ELR (cell line): ENCODE measurements around the gene MRPL57.
"Not testable (repeated sequence)": the region's sequence is repeated elsewhere in the genome, so short reads cannot be mapped to it uniquely, and the experiment has no call there.

ENCODE experiments used
- DNase-seq: peaks from one replicate; pipeline ENCODE4 v3.0.0-alpha.2; 2015; ENCODE audit warnings: low read depth

MRPL57 gene

DNA sequence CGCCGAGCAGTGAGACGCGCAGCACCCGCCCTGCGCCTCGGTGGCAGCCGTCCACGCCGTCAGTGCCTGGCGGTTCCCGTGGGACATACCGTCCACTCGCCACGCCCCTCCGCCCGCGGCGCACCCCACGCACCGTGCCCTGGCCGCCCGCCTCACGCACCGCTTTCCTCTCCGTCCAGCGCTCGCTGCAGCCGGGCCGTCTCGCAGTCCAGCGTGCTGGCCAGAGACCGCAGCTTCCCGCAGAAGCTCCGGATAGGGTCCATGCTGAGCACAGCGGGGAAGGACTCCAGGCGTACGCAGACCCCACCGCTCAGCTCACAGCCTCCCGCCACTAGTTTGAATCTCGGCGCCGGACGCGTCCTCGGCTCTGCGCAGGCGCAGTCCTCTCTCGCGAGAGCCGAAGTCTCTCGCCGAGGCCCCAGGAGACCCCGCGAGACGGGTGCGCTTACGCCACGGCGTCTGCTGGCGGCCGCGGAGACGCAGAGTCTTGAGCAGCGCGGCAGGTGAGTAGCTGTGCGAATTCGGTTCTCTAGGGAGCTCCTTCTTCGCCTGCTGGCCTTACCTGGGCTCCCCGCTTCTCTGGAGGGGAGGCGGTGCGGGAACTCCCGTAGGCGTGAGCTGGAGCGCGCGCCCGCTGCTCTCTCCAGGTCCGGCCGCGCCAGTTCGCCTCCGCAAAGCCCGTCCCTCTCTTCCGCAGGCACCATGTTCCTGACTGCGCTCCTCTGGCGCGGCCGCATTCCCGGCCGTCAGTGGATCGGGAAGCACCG, at the start of gene MRPL57, which contains the start of gene SKA3:
TSS of gene MRPL57 (plus strand) at position 444 of the 767 bp plus-strand sequence. CDS start at position 703, 259 bp downstream.
TSS of gene SKA3 (minus strand) at position 338 of the 767 bp plus-strand sequence. CDS start at position 263, 75 bp downstream.
- peak; percentile 94 for DNase-seq

DNA sequence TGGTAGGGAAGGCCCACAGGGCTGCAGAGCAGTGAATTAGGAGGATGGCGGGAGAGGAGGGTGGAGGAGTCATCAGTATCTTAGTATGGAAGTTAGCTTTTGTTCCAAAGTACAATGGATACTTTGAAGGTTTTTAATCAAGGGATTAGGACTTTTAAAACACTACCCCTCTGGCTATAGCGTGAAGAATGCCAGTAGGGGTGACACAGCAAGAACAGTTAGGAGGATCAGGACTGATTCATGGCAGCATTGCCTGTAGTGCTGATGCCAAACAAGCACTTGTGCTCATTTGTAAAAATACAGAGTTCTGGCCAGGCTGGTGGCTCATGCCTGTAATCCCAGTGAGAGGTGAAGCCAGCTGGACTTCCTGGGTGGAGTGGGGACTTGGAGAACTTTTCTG, 46.3 kb upstream of the MRPL57 start:
- no peak for DNase-seq

DNA sequence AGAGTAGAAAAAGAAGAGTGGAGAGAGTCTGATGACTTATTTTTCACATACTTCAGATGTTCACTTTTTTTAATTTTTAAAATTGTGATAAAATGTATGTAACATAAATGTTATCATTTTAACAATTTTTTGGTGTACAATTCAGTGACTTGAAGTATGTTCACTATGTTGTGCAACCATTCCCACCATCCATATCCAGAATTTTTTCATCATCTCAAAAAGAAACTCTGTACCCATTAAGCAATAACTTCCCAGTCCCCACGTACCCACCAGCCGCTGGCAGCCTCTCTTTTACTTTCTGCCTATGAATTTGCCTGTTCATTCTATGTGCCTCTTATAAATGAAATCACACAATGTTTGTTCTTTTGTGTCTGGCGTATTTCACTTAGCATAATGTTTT, 43.4 kb upstream of the MRPL57 start:
- no peak for DNase-seq

DNA sequence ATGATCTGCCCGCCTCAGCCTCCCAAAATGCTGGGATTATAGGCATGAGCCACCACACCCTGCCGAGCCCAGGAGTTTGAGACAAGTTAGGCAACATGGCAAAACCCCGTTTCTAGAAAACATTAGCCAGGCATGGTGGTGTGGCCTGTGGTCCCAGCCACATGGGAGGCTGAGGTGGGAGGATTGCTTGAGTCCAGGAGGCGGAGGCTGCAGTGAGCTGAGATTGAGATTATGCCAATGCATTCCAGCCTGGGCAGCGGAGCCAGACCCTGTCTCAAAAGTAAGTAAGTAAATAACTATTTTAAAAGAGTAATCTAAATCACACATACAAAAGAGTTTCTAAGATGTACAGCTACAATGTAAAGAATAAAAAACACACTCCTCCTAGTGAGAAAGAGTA, 42.0 kb upstream of the MRPL57 start:
- DNase-seq: no peak

DNA sequence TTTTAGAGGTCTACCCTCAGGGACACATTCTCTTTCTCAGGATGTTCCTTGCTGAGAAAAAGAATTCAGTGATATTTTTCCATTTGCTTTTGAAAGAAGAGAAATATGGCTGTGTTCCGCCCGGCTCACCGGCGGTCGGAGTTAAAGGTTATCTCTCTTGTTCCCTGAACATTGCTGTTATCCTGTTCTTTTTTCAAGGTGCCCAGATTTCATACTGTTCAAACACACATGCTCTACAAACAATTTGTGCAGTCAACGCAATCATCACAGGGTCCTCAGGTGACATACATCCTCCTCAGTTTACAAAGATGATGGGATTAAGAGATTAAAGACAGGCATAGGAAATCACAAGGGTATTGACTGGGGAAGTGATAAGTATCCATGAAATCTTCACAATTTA, 40.6 kb upstream of the MRPL57 start:
- not testable (repeated sequence) for DNase-seq

DNA sequence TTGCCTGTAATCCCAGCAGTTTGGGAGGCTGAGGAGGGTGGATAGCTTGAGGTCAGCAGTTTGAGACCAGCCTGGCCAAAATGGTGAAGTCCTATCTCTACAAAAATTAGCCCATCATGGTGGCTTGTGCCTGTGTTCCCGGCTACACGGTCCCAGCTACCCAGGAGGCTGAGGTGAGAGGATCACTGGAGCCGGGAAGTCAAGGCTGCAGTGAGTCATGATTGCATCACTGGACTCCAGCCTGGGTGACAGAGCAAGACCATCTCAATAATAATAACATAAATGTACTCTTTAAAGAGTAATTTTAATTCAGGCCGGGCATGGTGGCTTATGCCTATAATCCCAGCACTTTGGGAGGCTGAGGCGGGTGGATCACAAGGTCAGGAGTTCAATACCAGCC, 38.8 kb upstream of the MRPL57 start:
- DNase-seq: peak; percentile 85

DNA sequence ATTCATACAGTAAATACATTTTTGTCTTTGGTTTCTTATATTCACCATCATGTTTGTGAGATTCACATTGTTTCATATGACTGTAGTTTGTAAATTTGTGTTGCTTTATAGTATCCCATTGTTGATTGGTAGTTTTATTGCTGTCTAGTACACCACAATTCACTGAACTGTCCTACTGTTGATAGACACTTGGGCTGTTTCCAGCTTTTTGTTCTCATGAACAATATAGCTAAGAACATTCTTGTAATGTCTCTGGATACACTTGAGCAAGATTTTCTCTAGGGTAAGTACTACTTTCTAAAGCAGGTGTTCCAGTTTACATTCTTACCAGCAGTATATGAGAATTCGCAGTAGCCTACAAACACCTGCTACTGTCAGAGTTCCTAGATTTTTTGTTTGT, 37.9 kb upstream of the MRPL57 start:
- no peak for DNase-seq

DNA sequence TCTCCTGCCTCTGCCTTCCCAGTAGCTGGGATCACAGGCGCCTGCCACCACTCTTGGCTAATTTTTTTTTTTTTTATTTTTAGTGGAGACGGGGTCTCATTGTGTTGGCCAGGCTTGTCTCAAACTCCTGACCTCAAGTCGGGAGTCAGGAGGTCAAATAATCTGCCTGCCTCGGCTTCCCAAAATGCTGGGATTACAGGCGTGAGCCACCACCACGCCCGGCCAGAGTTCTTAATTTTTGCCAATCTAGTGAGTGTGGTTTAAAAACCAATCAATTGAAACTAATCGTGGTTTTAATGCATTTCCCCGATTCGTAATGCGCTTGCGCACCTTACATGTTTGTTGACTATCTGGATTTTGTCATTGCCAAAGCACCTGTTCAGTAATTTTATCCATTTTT, 37.1 kb upstream of the MRPL57 start:
- no peak for DNase-seq

DNA sequence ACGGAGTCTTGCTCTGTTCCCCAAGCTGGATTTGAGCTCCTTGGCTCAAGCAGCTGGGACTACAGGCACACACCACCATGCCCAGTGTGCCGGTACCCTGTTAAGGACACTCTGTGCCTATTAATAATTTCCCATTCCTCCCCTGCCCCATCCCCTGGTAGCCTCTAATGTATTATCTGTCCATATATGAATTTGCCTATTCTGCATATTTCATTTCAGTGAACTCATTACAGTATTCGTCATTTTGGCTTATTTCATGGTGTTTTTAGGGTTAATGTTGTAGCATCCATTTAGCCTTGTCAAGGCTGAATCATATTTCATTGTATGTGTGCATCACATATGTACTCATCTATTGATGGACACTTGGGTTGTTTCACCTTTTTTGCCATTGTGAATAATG, 33.7 kb upstream of the MRPL57 start:
- no peak for DNase-seq

DNA sequence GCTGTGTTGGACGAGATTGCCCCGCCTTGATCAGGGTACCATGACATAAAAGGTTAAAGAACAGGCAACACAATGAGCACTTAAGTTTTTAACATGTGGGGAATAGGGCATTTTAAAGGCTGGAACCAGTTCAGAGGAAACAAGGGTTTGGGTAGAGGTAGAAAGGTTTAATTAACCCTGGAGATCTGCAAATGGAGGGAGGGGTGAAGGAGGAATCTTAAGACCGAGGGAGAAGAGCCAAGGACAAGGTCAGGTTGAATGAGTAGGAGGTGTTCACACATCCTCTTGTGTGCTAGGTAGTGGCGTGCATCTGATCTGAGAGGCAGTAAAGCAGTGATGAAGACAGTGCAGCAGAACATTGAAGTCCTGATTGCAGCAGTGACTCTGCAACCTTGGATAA, 28.6 kb upstream of the MRPL57 start:
- no peak for DNase-seq

DNA sequence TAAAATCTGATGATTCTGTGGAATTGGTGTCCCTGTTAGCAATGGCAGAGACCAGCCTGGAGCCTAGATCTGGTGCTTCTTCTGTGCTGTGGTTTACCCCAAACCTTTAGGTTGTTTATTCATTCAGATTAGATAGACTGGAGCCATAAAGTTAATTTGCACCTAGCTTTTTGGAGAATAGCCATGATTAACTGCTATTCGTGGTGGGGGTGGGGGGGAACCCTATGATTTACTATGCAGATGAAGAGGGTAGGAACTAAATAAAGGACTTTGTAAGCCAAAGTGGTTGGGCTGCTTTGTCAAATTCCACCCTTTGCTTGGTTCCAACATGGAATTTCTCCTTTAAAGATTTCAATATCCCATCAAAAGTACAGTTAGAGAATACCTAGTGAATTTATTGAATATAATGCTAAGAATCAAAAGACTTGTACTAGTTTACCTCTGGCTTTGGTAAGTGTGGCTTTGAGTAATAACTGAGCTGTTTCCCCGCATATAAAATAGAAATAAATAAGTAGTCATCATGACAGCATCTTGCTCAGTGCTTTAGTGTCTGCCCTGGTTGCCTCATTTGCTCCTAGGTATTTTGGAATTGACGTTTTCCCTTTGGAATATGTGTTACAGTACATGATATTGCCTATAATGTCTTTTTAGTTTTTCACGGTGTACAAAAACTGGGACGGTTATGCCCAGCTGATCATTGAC, 27.8 kb upstream of the MRPL57 start:
- DNase-seq: no peak

DNA sequence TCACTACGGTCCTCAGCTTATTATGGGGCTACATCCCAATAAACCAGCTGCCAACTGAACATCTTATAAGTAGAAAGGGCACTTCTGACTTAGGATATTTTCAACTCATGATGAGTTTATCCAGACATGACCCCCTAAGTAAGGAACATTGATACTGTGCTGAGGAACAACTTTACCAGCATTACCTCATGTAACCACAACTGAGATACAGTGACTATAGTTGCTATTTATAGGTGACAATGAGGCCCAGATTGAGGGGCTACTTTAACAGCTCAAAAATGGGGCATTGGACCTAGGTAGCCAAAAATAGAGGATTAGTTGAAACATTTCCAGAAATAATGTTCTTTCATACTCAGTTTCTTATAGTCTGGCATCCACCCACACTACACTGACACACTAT, 26.9 kb upstream of the MRPL57 start:
- no peak for DNase-seq

DNA sequence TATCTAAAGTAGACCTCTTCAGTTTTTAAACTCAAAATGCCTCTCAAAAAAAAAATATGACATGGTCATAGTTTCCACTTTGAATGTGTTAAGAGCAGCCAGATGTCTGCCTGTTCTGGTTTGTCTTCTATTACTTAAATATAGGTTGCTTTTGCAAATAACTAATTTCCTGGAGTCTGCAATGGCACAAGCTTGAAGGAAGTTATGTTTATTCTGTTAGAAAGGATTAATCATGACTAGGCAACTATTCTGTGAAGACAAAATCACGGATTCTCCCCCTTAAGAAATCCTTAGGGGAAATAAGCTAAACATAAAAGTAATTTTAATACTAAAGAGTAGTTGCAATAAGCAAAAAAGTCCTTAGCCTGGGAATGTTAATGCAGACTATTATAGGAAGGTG, 26.4 kb upstream of the MRPL57 start:
- no peak for DNase-seq

DNA sequence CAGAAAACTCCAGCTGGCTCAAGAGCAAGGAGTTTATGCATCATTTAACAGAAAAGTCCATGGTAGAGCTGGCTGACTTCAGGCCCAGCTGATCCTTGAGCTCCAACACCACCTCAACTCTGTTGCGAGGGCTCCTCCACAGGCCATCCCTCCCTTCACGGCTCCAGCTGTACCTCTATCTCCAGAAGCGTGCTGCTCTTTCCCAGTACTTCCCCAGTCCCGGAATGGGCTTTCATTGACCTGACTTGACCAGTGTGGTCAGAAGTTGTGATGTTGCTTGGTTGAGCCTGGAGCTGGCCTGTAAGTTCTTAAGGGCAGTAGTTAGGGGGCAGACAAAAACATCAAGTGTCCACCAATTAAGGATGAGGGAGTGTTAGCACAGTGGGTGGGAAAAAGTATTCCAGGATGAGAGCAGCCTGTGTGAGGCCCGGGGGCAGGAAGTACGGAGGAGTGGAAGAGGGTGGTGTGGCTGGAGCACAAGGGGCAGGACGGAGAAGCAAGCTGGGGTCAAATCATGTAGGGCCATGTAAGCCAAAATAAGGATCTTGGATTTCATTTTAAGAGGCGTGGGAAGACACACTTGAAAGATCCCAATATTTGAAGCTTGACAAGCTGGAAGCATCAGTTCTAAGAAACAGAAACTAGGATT, 24.1 kb upstream of the MRPL57 start:
- DNase-seq: no peak

DNA sequence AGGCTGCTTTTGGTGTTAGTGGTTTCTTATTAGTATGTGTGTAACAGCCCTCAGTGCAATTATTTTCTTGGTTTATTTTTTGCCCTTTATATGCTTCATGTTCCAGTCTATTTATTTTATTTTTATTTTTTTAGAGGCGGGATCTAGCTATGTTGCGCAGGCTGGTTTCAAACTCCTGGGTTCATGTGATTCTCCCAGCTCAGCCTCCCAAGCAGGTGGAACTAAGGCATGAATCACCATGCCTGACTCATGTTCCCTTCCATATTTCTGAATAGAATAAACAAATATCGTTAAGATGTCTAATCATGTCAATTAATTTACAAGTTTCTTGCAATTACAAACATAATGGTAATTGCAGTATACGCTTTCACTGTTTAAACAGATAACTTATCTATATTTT, 11.8 kb upstream of the MRPL57 start:
- peak; percentile 58 for DNase-seq

DNA sequence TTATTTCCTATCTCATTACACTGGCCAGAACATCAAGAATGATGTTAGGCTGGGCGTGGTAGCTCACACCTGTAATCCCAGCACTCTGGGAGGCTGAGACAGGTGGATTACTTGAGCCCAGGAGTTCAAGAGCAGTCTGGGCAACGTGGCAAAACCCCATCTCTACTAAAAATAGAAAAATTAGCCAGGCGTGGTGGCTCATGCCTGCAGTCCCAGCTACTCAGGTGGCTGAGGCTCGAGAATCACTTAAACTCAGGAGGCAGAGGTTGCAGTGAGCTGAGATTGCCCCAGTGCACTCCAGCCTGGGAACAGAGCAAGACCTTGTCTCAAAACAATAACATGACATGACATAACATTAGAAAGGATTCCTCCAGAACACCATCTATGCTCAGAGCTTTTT, 10.9 kb upstream of the MRPL57 start:
- not testable (repeated sequence) for DNase-seq

DNA sequence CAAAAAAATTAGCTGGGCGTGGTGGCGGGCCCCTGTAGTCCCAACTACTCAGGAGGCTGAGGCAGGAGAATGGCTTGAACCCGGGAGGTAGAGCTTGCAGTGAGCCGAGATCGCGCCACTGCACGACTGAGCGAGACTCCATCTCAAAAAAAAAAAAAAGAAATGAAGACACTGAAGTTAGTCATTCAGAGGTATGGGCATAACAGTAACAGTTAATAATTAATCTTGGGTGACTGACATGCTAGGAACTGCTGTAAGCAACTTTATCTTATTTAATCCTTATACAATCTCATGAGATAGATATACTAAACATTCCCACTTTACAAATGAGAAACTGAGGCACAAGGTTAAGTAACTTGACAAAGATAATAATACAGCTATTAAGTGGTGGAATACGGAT, 5.0 kb upstream of the MRPL57 start:
- DNase-seq: no peak

DNA sequence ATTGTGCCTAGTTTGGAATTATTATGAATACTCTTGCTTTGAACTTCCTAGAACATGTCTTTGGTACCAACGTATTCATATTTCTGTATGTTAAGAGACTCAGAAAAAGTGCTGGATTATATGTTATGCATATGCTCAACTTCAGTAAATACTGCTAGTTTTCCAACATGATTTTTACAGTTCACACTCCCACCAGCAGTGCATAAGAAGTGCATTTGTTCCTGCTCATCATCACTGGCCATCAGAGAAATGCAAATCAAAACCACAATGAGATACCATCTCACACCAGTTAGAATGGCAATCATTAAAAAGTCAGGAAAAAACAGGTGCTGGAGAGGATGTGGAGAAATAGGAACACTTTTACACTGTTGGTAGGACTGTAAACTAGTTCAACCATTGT, 2.7 kb upstream of the MRPL57 start:
- DNase-seq: not testable (repeated sequence)

DNA sequence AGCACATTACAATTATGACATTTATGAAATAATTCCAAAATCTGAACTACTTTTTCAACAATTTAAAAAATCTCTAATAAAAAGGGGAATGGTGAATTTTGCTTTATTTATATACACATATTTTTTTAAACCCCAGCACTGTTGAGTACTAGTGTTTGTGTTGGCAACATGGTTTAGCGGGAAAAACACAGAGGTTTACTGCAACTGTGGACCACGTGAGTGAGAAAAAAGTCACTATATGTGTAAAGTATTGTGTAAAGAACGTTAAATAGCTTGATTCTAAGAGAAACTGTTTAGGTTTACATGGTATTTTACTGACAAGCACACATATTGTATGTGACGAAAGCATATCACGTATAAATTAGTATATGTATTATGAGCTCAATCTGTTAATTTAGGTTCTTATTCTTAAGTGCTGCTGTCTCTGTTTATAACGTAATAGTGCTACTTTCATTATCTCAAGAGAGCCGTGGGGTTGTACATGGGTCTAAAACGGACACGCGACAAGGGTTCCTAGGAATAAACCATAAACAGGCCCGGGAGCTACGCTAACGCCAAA, 723 bp upstream of the MRPL57 start:
- DNase-seq: peak; percentile 69

DNA sequence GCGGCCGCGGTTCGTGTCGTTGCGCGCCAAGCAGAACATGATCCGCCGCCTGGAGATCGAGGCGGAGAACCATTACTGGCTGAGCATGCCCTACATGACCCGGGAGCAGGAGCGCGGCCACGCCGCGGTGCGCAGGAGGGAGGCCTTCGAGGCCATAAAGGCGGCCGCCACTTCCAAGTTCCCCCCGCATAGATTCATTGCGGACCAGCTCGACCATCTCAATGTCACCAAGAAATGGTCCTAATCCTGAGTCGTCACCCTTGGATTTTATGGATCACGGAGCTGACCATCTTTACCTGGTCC, 475 bp downstream of the MRPL57 start:
- DNase-seq: no peak

DNA sequence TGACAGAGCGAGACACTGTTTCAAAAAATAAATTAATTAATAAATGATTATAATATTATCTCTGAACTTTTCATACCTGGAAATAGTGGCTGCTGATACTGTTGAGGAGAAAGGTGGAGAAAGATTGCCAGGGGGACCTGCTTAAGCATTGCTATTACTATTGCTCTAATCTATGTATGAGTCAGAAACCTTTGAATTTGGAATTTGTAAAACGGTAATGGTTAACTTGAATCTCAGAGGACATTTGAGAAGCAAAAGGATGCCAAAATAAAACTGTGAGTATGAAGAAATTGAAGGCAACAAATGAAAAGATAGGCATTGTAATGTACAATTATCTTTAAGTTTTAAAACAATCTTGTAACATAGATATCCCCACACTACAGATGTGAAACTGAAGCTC, 5.2 kb downstream of the MRPL57 start:
- no peak for DNase-seq

DNA sequence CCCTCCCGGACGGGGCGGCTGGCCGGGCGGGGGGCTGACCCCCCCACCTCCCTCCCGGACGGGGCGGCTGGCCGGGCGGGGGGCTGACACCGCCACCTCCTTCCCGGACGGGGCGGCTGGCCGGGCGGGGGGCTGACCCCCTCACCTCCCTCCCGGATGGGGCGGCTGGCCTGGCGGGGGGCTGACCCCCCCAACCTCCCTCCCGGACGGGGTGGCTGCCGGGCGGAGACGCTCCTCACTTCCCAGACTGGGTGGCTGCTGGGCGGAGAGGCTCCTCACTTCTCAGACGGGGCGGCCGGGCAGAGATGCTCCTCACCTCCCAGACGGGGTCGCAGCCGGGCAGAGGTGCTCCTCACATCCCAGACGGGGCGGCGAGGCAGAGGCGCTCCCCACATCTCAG, 10.0 kb downstream of the MRPL57 start:
- not testable (repeated sequence) for DNase-seq

DNA sequence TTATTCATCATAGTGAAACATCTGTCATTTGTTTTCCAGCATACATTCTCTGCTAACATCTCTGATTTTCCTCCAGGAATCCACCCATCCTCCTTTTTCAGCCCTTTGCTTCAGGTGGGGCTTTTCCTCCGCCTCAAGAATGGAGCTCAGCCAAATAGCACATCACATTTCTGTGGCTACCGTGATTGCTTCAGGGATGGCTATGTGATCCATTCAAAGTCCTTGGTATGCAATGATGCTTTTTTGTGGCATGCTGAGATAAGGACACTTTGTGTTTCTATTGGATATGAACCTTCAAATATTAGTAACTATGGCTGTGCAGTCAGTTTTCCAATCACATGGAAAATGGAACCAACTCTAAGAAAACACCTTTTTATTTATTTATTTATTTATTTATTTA, 18.3 kb downstream of the MRPL57 start:
- DNase-seq: not testable (repeated sequence)
